WTC11 (cell line): ENCODE results near the gene KCTD11. TPM values are rescaled to one million over a fixed set of nuclear protein-coding genes. Genes with fewer than 3 reads are reported as not detected.
"Not testable (repeated sequence)": the region's sequence is repeated elsewhere in the genome, so short reads cannot be mapped to it uniquely, and the experiment has no call there.

Experiments used
- ATAC-seq: fragments of 200-7000 bp; cut with Tn5 transposase; 2 replicates; pipeline ENCODE4 v1.10.0; 2021; ENCODE audit warnings: mild to moderate bottlenecking, moderate library complexity
- CTCF ChIA-PET: fragments of 300-600 bp; sonication (Branson Sonifier 250); formaldehyde crosslinking; loops from one replicate; lab custom pipeline; 2021; ENCODE audit warnings: antibody characterized with exemption; lab: Charles Lee
- POLR2A ChIA-PET: fragments of 350-600 bp; sonication (Branson Sonifier 250); formaldehyde crosslinking; loops from one replicate; lab custom pipeline; 2021; ENCODE audit warnings: antibody characterized with exemption; lab: Charles Lee
- DNase-seq: peaks from one replicate; pipeline ENCODE4 v3.0.0; 2021; ENCODE audit warnings: low spot score
- H3K27ac Mint-ChIP-seq: 2 replicates; pipeline ENCODE4 v1.8.0; 2021; ENCODE audit warnings: mixed read lengths
- H3K27me3 Mint-ChIP-seq: 2 replicates; pipeline ENCODE4 v1.8.0; 2021; ENCODE audit warnings: low read depth, mild to moderate bottlenecking, moderate library complexity, mixed read lengths
- H3K36me3 Mint-ChIP-seq: 2 replicates; pipeline ENCODE4 v1.8.0; 2021; ENCODE audit warnings: mixed read lengths
- H3K4me1 Mint-ChIP-seq: 2 replicates; pipeline ENCODE4 v1.8.0; 2022; ENCODE audit warnings: mixed read lengths
- H3K4me3 Mint-ChIP-seq: 2 replicates; pipeline ENCODE4 v1.8.0; 2021; ENCODE audit warnings: mild to moderate bottlenecking, moderate library complexity, mixed read lengths
- H3K9me3 Mint-ChIP-seq: 2 replicates; pipeline ENCODE4 v1.8.0; 2021; ENCODE audit warnings: mixed read lengths
- ARID4B ChIP-seq: sonication (generic); formaldehyde crosslinking; IDR thresholded peaks from 2 replicates; pipeline ENCODE4 v1.8.0; 2023; ENCODE audit warnings: missing genetic modification reagents, mild to moderate bottlenecking, borderline replicate concordance
- ATF1 ChIP-seq: sonication (generic); formaldehyde crosslinking; IDR thresholded peaks from 2 replicates; pipeline ENCODE4 v1.8.1; 2023; ENCODE audit warnings: mild to moderate bottlenecking, moderate library complexity, missing genetic modification reagents
- CTCF ChIP-seq: fragments of 200-600 bp; IDR thresholded peaks from 2 replicates; pipeline ENCODE4 v1.8.0; 2022; ENCODE audit warnings: antibody characterized with exemption
- E2F4 ChIP-seq: sonication (generic); formaldehyde crosslinking; IDR thresholded peaks from 2 replicates; pipeline ENCODE4 v1.8.1; 2022; ENCODE audit warnings: low read depth, mild to moderate bottlenecking, moderate library complexity, missing genetic modification reagents, borderline replicate concordance
- FOXK1 ChIP-seq: sonication (generic); formaldehyde crosslinking; IDR thresholded peaks from 2 replicates; pipeline ENCODE4 v1.8.0; 2022; ENCODE audit warnings: mild to moderate bottlenecking, moderate library complexity, missing genetic modification reagents
- FOXP1 ChIP-seq: sonication (generic); formaldehyde crosslinking; IDR thresholded peaks from 2 replicates; pipeline ENCODE4 v1.8.0; 2022; ENCODE audit warnings: missing genetic modification reagents, mild to moderate bottlenecking, moderate library complexity, borderline replicate concordance
- IRF2 ChIP-seq: sonication (generic); formaldehyde crosslinking; IDR thresholded peaks from 2 replicates; pipeline ENCODE4 v1.8.0; 2022; ENCODE audit warnings: low read depth, missing genetic modification reagents, borderline replicate concordance
- JUN ChIP-seq: sonication (generic); formaldehyde crosslinking; IDR thresholded peaks from 2 replicates; pipeline ENCODE4 v1.8.0; 2023; ENCODE audit warnings: mild to moderate bottlenecking, missing genetic modification reagents
- MLX ChIP-seq: sonication (generic); formaldehyde crosslinking; IDR thresholded peaks from 2 replicates; pipeline ENCODE4 v1.8.1; 2023; ENCODE audit warnings: mild to moderate bottlenecking, missing genetic modification reagents, moderate library complexity
- MXD4 ChIP-seq: fragments of 250-450 bp; sonication (Bioruptor Pico); IDR thresholded peaks from 2 replicates; pipeline ENCODE4 v1.8.0; 2021; ENCODE audit warnings: mild to moderate bottlenecking, moderate library complexity, borderline replicate concordance
- MYBL2 ChIP-seq: sonication (generic); formaldehyde crosslinking; IDR thresholded peaks from 2 replicates; pipeline ENCODE4 v1.8.1; 2023; ENCODE audit warnings: mild to moderate bottlenecking, moderate library complexity, missing genetic modification reagents
- NFYB ChIP-seq: sonication (generic); formaldehyde crosslinking; conservative IDR thresholded peaks from 2 replicates; pipeline ENCODE4 v1.8.0; 2022; ENCODE audit warnings: low read depth, missing genetic modification reagents
- NR3C1 ChIP-seq: sonication (generic); formaldehyde crosslinking; conservative IDR thresholded peaks from 2 replicates; pipeline ENCODE4 v1.8.1; 2023; ENCODE audit warnings: low read depth, mild to moderate bottlenecking, missing genetic modification reagents
- SMAD4 ChIP-seq: sonication (generic); formaldehyde crosslinking; IDR thresholded peaks from 2 replicates; pipeline ENCODE4 v1.8.0; 2022; ENCODE audit warnings: mild to moderate bottlenecking, missing genetic modification reagents
- SOX15 ChIP-seq: fragments of 250-450 bp; sonication (Bioruptor Pico); IDR thresholded peaks from 2 replicates; pipeline ENCODE4 v1.9.0; 2021; ENCODE audit warnings: mild to moderate bottlenecking
- TEAD1 ChIP-seq: sonication (generic); formaldehyde crosslinking; IDR thresholded peaks from 2 replicates; pipeline ENCODE4 v1.8.0; 2022; ENCODE audit warnings: mild to moderate bottlenecking, missing genetic modification reagents
- ZBTB21 ChIP-seq: sonication (generic); formaldehyde crosslinking; IDR thresholded peaks from 2 replicates; pipeline ENCODE4 v1.8.1; 2023; ENCODE audit warnings: mild to moderate bottlenecking, missing genetic modification reagents, borderline replicate concordance
- ZNF263 ChIP-seq: sonication (generic); formaldehyde crosslinking; IDR thresholded peaks from 2 replicates; pipeline ENCODE4 v1.8.1; 2022; ENCODE audit warnings: low read depth, mild to moderate bottlenecking, moderate library complexity, missing genetic modification reagents
- ZNF423 ChIP-seq: fragments of 250-450 bp; sonication (Bioruptor Pico); IDR thresholded peaks from 2 replicates; pipeline ENCODE4 v2.1.2; 2022; ENCODE audit warnings: mild to moderate bottlenecking, moderate library complexity
- ZNF532 ChIP-seq: fragments of 250-450 bp; sonication (Bioruptor Pico); IDR thresholded peaks from 2 replicates; pipeline ENCODE4 v1.9.0; 2021; ENCODE audit warnings: mild to moderate bottlenecking, borderline replicate concordance
- total RNA-seq: library from RNA; stranded (reverse); gene quantifications from 3 replicates; pipeline ENCODE4 v1.2.3, GENCODE V29; 2021

The KCTD11 gene
- total RNA-seq, 1 experiment from 2014 or later = 8.1 TPM

GRCh38 chr17:7335765-7336164, 16.2 kb upstream of the KCTD11 start:
- POLR2A ChIA-PET = interaction anchor here (0.6 to 2.5 kb wide), 3 partner anchors 14 to 98 kb away, joined by 3 to 22 read pairs (median 3); no protein-coding TSS in a partner anchor
- not testable (repeated sequence) for H3K27me3 Mint-ChIP-seq
- H3K27ac Mint-ChIP-seq = peak overlapping the region; percentile 92

GRCh38 chr17:7336240-7337175, 15.5 kb upstream of the KCTD11 start, which contains the start of gene ACAP1:
Gene ACAP1, plus strand, starts transcription at chr17:7336529. Its CDS starts 206 bp downstream, at chr17:7336735.
- peak; percentile 96 for ATAC-seq
- Mint-ChIP-seq H3K4me3 (peak within 1 kb of the TSS; percentile 63), H3K27ac (peak within 1 kb of the TSS; percentile 98), H3K27me3 (no peaks in the 10 kb centered on the region), H3K36me3 (peaks cover 6% of the 10 kb centered on the region; the same call in 1 of the 2 replicates), H3K9me3 (no peaks in the 10 kb centered on the region), H3K4me1 (peaks cover 34% of the 10 kb centered on the region)
- ChIA-PET CTCF (interaction anchor here (0.6 to 2.8 kb wide), 29 partner anchors 7 to 380 kb away, joined by 3 to 20 read pairs (median 5); partner anchors contain the start of genes KCTD11, PLSCR3, SLC2A4 and SOX15), POLR2A (interaction anchor here (0.6 to 2.5 kb wide), 12 partner anchors 13 to 301 kb away, joined by 3 to 22 read pairs (median 4); partner anchors contain the start of genes GPS2, SLC16A13 and TMEM256)
- peak; percentile 78 for DNase-seq
- TF ChIP-seq ZBTB21 (CRISPR knock-in tag) (no peak), IRF2 (CRISPR knock-in tag) (no peak), MXD4 (CRISPR knock-in tag) (no peak), TEAD1 (CRISPR knock-in tag) (peak; percentile 64; the same call in 1 of the 2 replicates), SMAD4 (CRISPR knock-in tag) (no peak), MYBL2 (CRISPR knock-in tag) (peak; percentile 67; the same call in 1 of the 2 replicates), FOXK1 (0 out of 2 replicates have a peak, but pooled peaks have one; percentile 51), ZNF532 (no peak), CTCF (no peak), ZNF263 (no peak), NFYB (CRISPR knock-in tag) (no peak), ZNF423 (no peak), FOXP1 (peak; percentile 73; the same call in 1 of the 2 replicates), SOX15 (no peak), MLX (CRISPR knock-in tag) (no peak), JUN (CRISPR knock-in tag) (no peak), ATF1 (CRISPR knock-in tag) (no peak), E2F4 (CRISPR knock-in tag) (no peak), NR3C1 (CRISPR knock-in tag) (no peak), ARID4B (CRISPR knock-in tag) (peak; percentile 62; the same call in 1 of the 2 replicates)

More at GRCh38 chr17:7335765-7336164, 16.2 kb upstream of the KCTD11 start:
- not testable (repeated sequence) for DNase-seq, H3K36me3 Mint-ChIP-seq, H3K9me3 Mint-ChIP-seq, ATAC-seq
- H3K4me1 Mint-ChIP-seq = peaks cover 35% of the 10 kb centered on the region
- H3K4me3 Mint-ChIP-seq = peak overlapping the region; percentile 63; the same call in 1 of the 2 replicates
- CTCF ChIA-PET = interaction anchor here (0.6 to 2.8 kb wide), 14 partner anchors 12 to 321 kb away, joined by 3 to 20 read pairs (median 6); partner anchors contain the start of genes KCTD11, PLSCR3, SLC2A4 and TMEM102
